ENCODE results near the gene LAPTM5. TPM values are rescaled to one million over a fixed set of nuclear protein-coding genes. Genes with fewer than 3 reads are reported as not detected.

The LAPTM5 gene
- total RNA-seq, 1 experiment from 2014 or later: 0.15 TPM

- Histone ChIP-seq H3K79me2 (ENCODE audit: insufficient read depth, low read length) (no peaks in the 10 kb centered on the region), H4K91ac (ENCODE audit: insufficient read length, low read depth, low read length) (no peak overlapping the region), H3T11ph (ENCODE audit: low read length) (no peak overlapping the region), H4K20me1 (ENCODE audit: control insufficient read depth, insufficient read depth, insufficient read length) (no peaks in the 10 kb centered on the region), H3K4me2 (ENCODE audit: insufficient read depth, insufficient read length, low read length) (no peak overlapping the region), H3K4me1 (ENCODE audit: insufficient read depth, low read length) (no peaks in the 10 kb centered on the region), H3K14ac (ENCODE audit: insufficient read depth, low read length) (no peak overlapping the region), H2AK5ac (ENCODE audit: insufficient read length, low read length) (no peak overlapping the region), H3K9ac (ENCODE audit: extremely low read depth, insufficient read length, low read length) (no peak overlapping the region), H3K9me3 (ENCODE audit: control insufficient read depth, low read depth, low read length) (no peaks in the 10 kb centered on the region), H3K23ac (ENCODE audit: insufficient read length, low read depth, low read length) (no peak overlapping the region), H3K79me1 (ENCODE audit: insufficient read depth, low read depth, low read length, poor library complexity, severe bottlenecking) (no peaks in the 10 kb centered on the region), H3K4ac (ENCODE audit: low read depth, low read length) (no peak overlapping the region), H2BK15ac (ENCODE audit: low read depth, low read length) (no peak overlapping the region), H3K56ac (ENCODE audit: insufficient read length, low read depth, low read length) (no peak overlapping the region), H3K27me3 (ENCODE audit: insufficient read depth, low read length) (no peaks in the 10 kb centered on the region), H2BK5ac (ENCODE audit: insufficient read length, low read length) (no peak overlapping the region), H3K23me2 (ENCODE audit: insufficient read length, low read depth, low read length, poor library complexity, severe bottlenecking) (peaks cover 4% of the 10 kb centered on the region), H2BK12ac (ENCODE audit: insufficient read length, low read depth, low read length) (no peak overlapping the region), H2AFZ (ENCODE audit: low read length) (no peak overlapping the region), H3K27ac (ENCODE audit: insufficient read length, low read depth, low read length) (no peak overlapping the region), H2BK120ac (ENCODE audit: low read depth, low read length, poor library complexity, severe bottlenecking) (no peak overlapping the region), H3K18ac (ENCODE audit: insufficient read length, low read depth, low read length) (no peak overlapping the region), H4K8ac (replicated peaks; ENCODE audit: insufficient read length, low read depth, low read length) (no peak overlapping the region), H2BK20ac (ENCODE audit: low read depth, low read length, poor library complexity, severe bottlenecking) (no peak overlapping the region), H4K5ac (ENCODE audit: insufficient read length, low read depth, low read length) (no peak overlapping the region)
- no CpG with 5 or more reads among the region's 13 CpGs for WGBS (ENCODE audit: extremely low coverage, insufficient read length, low lambda C conversion rate)
- TF ChIP-seq CTCF (conservative IDR thresholded peaks at IDR 0.05): no peak
- Mint-ChIP-seq H3K27me3 (ENCODE audit: low read depth) (peaks cover 9% of the 10 kb centered on the region), H3K4me1 (peaks cover 10 to 25% of the 10 kb centered on the region in 2 experiments), H3K9me3 (no peaks in the 10 kb centered on the region; a peak in 1 of 5 replicates), H3K4me3 (no peak overlapping the region), H3K27ac (peak overlapping the region in 1 of 3 experiments; percentile 82; a peak in 1 of 7 replicates), H3K36me3 (ENCODE audit: insufficient read depth in 1 of 3, low read depth in 3 of 3) (no peaks in the 10 kb centered on the region)
- DNase-seq: no peak
Measured at GRCh38 chr1:30786264-30786991, 28.9 kb upstream of the LAPTM5 start.
